Measurements from ENCODE around the gene PRDM16. TPM values are rescaled to one million over a fixed set of nuclear protein-coding genes. Genes with fewer than 3 reads are reported as not detected.

The PRDM16 gene
- total and polyA plus RNA-seq, 2 of the 8 experiments (the other 6 are each of a cell fraction or from before 2014, with no cell fraction given): 0.39 to 0.43 TPM

DNA sequence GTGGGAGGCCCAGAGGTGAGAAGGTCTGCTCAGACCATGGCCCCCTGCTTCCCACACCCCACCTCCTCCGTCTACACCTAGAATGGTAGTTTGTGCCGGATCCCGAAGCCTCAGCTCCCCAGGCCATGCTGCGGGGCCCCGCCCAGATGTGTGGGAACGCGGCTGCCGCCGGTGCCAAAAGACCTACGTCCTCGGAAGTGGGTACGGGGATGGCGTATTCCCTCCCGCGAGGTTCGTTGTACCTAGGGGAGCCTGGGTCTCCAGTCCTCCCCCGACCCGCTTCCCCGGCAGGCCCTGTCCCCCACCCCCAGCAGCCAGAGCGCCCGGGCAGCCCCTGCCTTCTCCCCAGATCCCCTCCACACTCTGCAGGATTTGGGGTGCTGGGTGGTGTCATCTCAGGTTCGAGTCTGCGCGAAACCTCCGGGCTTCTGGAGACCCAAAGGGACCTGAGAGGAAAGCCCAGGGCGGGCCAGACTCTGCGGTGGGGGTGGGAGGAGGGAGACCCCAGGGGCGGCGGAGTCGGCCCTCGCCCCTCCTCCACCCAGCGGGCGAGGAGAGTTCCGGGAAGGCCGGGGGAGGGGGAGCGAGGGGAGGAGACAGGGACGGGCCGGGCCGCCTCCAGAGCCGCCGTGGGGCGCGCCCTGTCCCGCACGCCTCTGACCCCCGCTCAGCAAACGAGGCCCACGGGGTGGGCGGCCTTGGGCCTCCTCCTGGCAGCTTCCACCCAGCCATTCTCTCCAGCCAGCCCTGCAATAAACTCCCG is 6.2 kb upstream of the PRDM16 start (continued):
- TF ChIP-seq MAFK (IDR thresholded peaks at IDR 0.05; ENCODE audit: low read depth, low read length): no peak
- no peak for TF ChIP-seq BACH1 (IDR thresholded peaks at IDR 0.05; ENCODE audit: low read length)
- no peak for TF ChIP-seq TCF12 (IDR thresholded peaks at IDR 0.05; ENCODE audit: low read depth, low read length)

Data from H1 (cell line).